ENCODE data around the gene KCNMA1. TPM values are rescaled to one million over a fixed set of nuclear protein-coding genes. Genes with fewer than 3 reads are reported as not detected.

KCNMA1 gene
- total and polyA plus RNA-seq, 9 of the 15 experiments (the other 6 are each of a cell fraction or from before 2014, with no cell fraction given): 0.01 to 0.95 (median 0.15) TPM; not detected in 4

GRCh38 chr10:77031531-77032187 lies 605.9 kb downstream of the KCNMA1 start:
- H3K27me3 ChIP-seq (ENCODE audit: control insufficient read depth in 2 of 2, insufficient read depth in 2 of 2, low read length in 2 of 2): peaks cover 0 to 8% of the 10 kb centered on the region in 2 experiments; a peak in 1 of 5 replicates
- H3K27ac ChIP-seq (ENCODE audit: extremely low read depth, low read depth, low read length): no peak overlapping the region
- H3K9me3 ChIP-seq (replicated peaks; ENCODE audit: control insufficient read depth, insufficient read depth, low read depth, low read length): no peaks in the 10 kb centered on the region
- in situ Hi-C loops (cut with MboI) (no loop called here), intact Hi-C loops (cut with micrococcal nuclease) (no loop called here)
- 0% methylated on average over 1 of the region's 1 CpG for WGBS (ENCODE audit: insufficient coverage, low coverage, missing lambda C conversion rate)
- H2AFZ ChIP-seq (ENCODE audit: low read depth, low read length): no peak overlapping the region
- no peaks in the 10 kb centered on the region for H3K4me1 ChIP-seq (replicated peaks in 1 of 2; ENCODE audit: control insufficient read depth in 2 of 2, insufficient read depth in 2 of 2, low read length in 2 of 2)
- no peak for ATAC-seq
- no TSS peak for BruUV-seq (replicated peaks)
- ChIA-PET CTCF (ENCODE audit: low intra/inter-chr PET ratio) (no interaction called here), POLR2A (no interaction called here)
- no peak overlapping the region for H3K9ac ChIP-seq (ENCODE audit: insufficient read depth in 1 of 2, low read depth in 2 of 2, low read length in 2 of 2)
- H4K20me1 ChIP-seq (replicated peaks; ENCODE audit: control insufficient read depth, insufficient read depth, low read length): no peaks in the 10 kb centered on the region
- no peaks in the 10 kb centered on the region for H3K36me3 ChIP-seq (ENCODE audit: control insufficient read depth, insufficient read depth, low read length)
- no peaks in the 10 kb centered on the region for H3K79me2 ChIP-seq (ENCODE audit: control insufficient read depth, insufficient read depth, low read length)
- no peaks in the 10 kb centered on the region for H3K9me1 ChIP-seq (ENCODE audit: control insufficient read depth, insufficient read depth, low read length)
- FAIRE-seq: no peak
- no peak for DNase-seq (ENCODE audit: extremely low read depth in 1 of 4, low spot score in 3 of 4)
- H3K4me2 ChIP-seq (ENCODE audit: insufficient read depth, low read length): no peak overlapping the region
- H3K4me3 ChIP-seq: no peak overlapping the region
- TF ChIP-seq ZNF174 (CRISPR knock-in tag; IDR thresholded peaks at IDR 0.05) (no peak), ZNF444 (CRISPR knock-in tag; IDR thresholded peaks at IDR 0.05) (no peak), AFF1 (IDR thresholded peaks at IDR 0.05; ENCODE audit: low read depth in 1 of 2, partially characterized antibody in 2 of 2) (no peak), ARNT (IDR thresholded peaks at IDR 0.05) (no peak), HMGXB4 (CRISPR knock-in tag; IDR thresholded peaks at IDR 0.05) (no peak), ETV1 (tag; conservative IDR thresholded peaks at IDR 0.05; ENCODE audit: low read depth) (no peak), RFX7 (CRISPR knock-in tag; IDR thresholded peaks at IDR 0.05) (no peak), WHSC1 (IDR thresholded peaks at IDR 0.05; ENCODE audit: low read length) (no peak), TRIM24 (IDR thresholded peaks at IDR 0.05) (no peak)
- TF ChIP-seq, protein P1, sequence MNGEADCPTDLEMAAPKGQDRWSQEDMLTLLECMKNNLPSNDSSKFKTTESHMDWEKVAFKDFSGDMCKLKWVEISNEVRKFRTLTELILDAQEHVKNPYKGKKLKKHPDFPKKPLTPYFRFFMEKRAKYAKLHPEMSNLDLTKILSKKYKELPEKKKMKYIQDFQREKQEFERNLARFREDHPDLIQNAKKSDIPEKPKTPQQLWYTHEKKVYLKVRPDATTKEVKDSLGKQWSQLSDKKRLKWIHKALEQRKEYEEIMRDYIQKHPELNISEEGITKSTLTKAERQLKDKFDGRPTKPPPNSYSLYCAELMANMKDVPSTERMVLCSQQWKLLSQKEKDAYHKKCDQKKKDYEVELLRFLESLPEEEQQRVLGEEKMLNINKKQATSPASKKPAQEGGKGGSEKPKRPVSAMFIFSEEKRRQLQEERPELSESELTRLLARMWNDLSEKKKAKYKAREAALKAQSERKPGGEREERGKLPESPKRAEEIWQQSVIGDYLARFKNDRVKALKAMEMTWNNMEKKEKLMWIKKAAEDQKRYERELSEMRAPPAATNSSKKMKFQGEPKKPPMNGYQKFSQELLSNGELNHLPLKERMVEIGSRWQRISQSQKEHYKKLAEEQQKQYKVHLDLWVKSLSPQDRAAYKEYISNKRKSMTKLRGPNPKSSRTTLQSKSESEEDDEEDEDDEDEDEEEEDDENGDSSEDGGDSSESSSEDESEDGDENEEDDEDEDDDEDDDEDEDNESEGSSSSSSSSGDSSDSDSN (IDR thresholded peaks at IDR 0.05; ENCODE audit: borderline replicate concordance in 1 of 2, low read depth in 2 of 2, low read length in 2 of 2): no peak
- TF ChIP-seq, protein P2, sequence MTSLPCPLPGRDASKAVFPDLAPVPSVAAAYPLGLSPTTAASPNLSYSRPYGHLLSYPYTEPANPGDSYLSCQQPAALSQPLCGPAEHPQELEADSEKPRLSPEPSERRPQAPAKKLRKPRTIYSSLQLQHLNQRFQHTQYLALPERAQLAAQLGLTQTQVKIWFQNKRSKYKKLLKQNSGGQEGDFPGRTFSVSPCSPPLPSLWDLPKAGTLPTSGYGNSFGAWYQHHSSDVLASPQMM (CRISPR knock-in tag; IDR thresholded peaks at IDR 0.05): no peak
- TF ChIP-seq, protein P3, sequence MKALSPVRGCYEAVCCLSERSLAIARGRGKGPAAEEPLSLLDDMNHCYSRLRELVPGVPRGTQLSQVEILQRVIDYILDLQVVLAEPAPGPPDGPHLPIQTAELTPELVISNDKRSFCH (CRISPR knock-in tag; IDR thresholded peaks at IDR 0.05): no peak
- TF ChIP-seq, protein P3 (tag; IDR thresholded peaks at IDR 0.05): no peak
